GM12865 (cell line): ENCODE measurements around the gene KLHL29.

Source experiments
- DNase-seq: peaks from one replicate; pipeline ENCODE4 v3.0.0; 2010; ENCODE audit warnings: low read depth
- H3K4me3 ChIP-seq: 2 replicates; pipeline ENCODE4 v1.5.1; 2011; ENCODE audit warnings: mild to moderate bottlenecking, low read depth, low read length, control low read depth
- CTCF ChIP-seq: IDR thresholded peaks from 2 replicates; pipeline ENCODE4 v1.5.1; 2011; ENCODE audit warnings: low read length, control low read depth, low read depth, inconsistent platforms; ENCODE audit not compliant: insufficient read depth; ENCODE audit errors: missing control alignments

Gene KLHL29

GRCh38 chr2:23686405-23687029 is 301.5 kb downstream of the KLHL29 start:
- no peak overlapping the region for H3K4me3 ChIP-seq
- DNase-seq: no peak
- TF ChIP-seq CTCF: no peak

- no peak for DNase-seq
- no peak for TF ChIP-seq CTCF
- no peak overlapping the region for H3K4me3 ChIP-seq
Measured at GRCh38 chr2:23687214-23687613, 302.2 kb downstream of the KLHL29 start.

GRCh38 chr2:23687713-23688112 is 302.7 kb downstream of the KLHL29 start:
- DNase-seq: no peak
- no peak for TF ChIP-seq CTCF
- H3K4me3 ChIP-seq: no peak overlapping the region

- H3K4me3 ChIP-seq: no peak overlapping the region
- no peak for DNase-seq
- TF ChIP-seq CTCF: no peak
Measured at GRCh38 chr2:23688486-23689130, 303.6 kb downstream of the KLHL29 start.

GRCh38 chr2:23689131-23689700 is 304.2 kb downstream of the KLHL29 start:
- DNase-seq: no peak
- H3K4me3 ChIP-seq: no peak overlapping the region
- TF ChIP-seq CTCF: no peak

GRCh38 chr2:23689891-23690290 is 304.9 kb downstream of the KLHL29 start:
- TF ChIP-seq CTCF: no peak
- DNase-seq: no peak
- H3K4me3 ChIP-seq: no peak overlapping the region

- no peak overlapping the region for H3K4me3 ChIP-seq
- no peak for TF ChIP-seq CTCF
- no peak for DNase-seq
Measured at GRCh38 chr2:23690421-23691105, 305.6 kb downstream of the KLHL29 start.
